Mesendoderm (in vitro differentiated cells): ENCODE data around the gene DDX52.

ENCODE experiments used
- DNase-seq: peaks from one replicate; pipeline ENCODE4 v3.0.0; 2013
- H2AK5ac ChIP-seq: 2 replicates; pipeline ENCODE4 v1.6.1; 2013; ENCODE audit warnings: low read length, inconsistent platforms
- H2BK120ac ChIP-seq: 2 replicates; pipeline ENCODE4 v1.6.1; 2013; ENCODE audit warnings: low read depth, mild to moderate bottlenecking, low read length, moderate library complexity, mixed read lengths
- H2BK15ac ChIP-seq: replicated peaks from 2 replicates; pipeline ENCODE4 v1.6.1; 2013; ENCODE audit warnings: low read depth, mild to moderate bottlenecking, moderate library complexity
- H2BK5ac ChIP-seq: 2 replicates; pipeline ENCODE4 v1.6.1; 2013; ENCODE audit warnings: low read length, inconsistent platforms
- H3K18ac ChIP-seq: 2 replicates; pipeline ENCODE4 v1.6.1; 2013; ENCODE audit warnings: mild to moderate bottlenecking, low read length, mixed read lengths
- H3K23ac ChIP-seq: one replicate; pipeline ENCODE4 v1.6.1; 2013; ENCODE audit warnings: low read length
- H3K27ac ChIP-seq: 2 replicates; pipeline ENCODE4 v1.5.1; 2013; ENCODE audit warnings: low read depth, mild to moderate bottlenecking, inconsistent platforms, low read length, moderate library complexity
- H3K27me3 ChIP-seq: 2 replicates; pipeline ENCODE4 v1.6.1; 2013; ENCODE audit warnings: low read length, control low read depth, mild to moderate bottlenecking, inconsistent platforms; ENCODE audit not compliant: insufficient read depth, poor library complexity
- H3K36me3 ChIP-seq: 2 replicates; pipeline ENCODE4 v1.6.1; 2013; ENCODE audit warnings: low read length, inconsistent platforms; ENCODE audit not compliant: control insufficient read depth, insufficient read depth
- H3K4ac ChIP-seq: one replicate; pipeline ENCODE4 v1.6.1; 2013; ENCODE audit warnings: low read depth, mild to moderate bottlenecking, low read length, moderate library complexity
- H3K4me1 ChIP-seq: 2 replicates; pipeline ENCODE4 v1.6.1; 2013; ENCODE audit warnings: low read depth, low read length, inconsistent platforms; ENCODE audit not compliant: control insufficient read depth
- H3K4me2 ChIP-seq: 2 replicates; pipeline ENCODE4 v1.6.1; 2013; ENCODE audit warnings: low read length
- H3K4me3 ChIP-seq: 2 replicates; pipeline ENCODE4 v1.5.1; 2013; ENCODE audit warnings: mild to moderate bottlenecking, low read length
- H3K56ac ChIP-seq: one replicate; pipeline ENCODE4 v1.6.1; 2013; ENCODE audit warnings: low read length
- H3K79me1 ChIP-seq: 2 replicates; pipeline ENCODE4 v1.6.1; 2013; ENCODE audit warnings: low read length, inconsistent platforms
- H3K79me2 ChIP-seq: 2 replicates; pipeline ENCODE4 v1.6.1; 2013; ENCODE audit warnings: mild to moderate bottlenecking, low read length; ENCODE audit not compliant: control insufficient read depth, insufficient read depth
- H3K9ac ChIP-seq: 2 replicates; pipeline ENCODE4 v1.6.1; 2013; ENCODE audit warnings: low read length, inconsistent platforms
- H4K5ac ChIP-seq: one replicate; pipeline ENCODE4 v1.6.1; 2013; ENCODE audit warnings: low read length
- H4K8ac ChIP-seq: one replicate; pipeline ENCODE4 v1.6.1; 2013; ENCODE audit warnings: low read depth, mild to moderate bottlenecking, control low read depth, low read length, moderate library complexity
- WGBS: extraction: QIAGEN DNeasy Blood & Tissue Kit; methylation state at CpG from one replicate; pipeline ENCODE4 v1.1.7; 2013; ENCODE audit warnings: low lambda C conversion rate, missing lambda C conversion rate; ENCODE audit not compliant: insufficient coverage; ENCODE audit errors: extremely low coverage; 5-methylcytosine and 5-hydroxymethylcytosine counted together

Gene DDX52

DNA sequence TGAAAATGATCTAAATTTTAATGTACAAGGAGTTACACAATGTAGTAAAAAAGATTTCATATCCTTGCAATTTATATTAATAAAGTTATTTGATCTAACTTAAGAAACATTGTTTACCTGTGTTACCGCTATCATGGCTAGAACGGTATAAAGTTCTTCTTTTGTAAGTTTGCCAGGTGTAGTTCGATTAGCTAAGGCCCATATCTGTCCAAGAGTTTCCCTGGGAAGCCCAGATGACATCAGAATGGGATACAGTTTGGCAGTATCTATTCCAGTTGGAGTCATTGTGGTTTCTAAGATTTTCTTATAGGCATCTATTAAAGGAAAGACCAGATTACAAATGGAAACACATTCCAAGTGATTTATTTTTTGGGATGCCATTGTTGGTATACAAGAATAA, 71.6 kb downstream of the DDX52 start:
- H3K4me2 ChIP-seq = no peak overlapping the region
- no peak overlapping the region for H3K4ac ChIP-seq
- H2BK5ac ChIP-seq = no peak overlapping the region
- no peak overlapping the region for H3K56ac ChIP-seq
- H3K4me1 ChIP-seq = no peaks in the 10 kb centered on the region
- WGBS = no CpG with 5 or more reads among the region's 3 CpGs
- H4K5ac ChIP-seq = no peak overlapping the region
- H3K36me3 ChIP-seq = peaks cover 2% of the 10 kb centered on the region
- H3K9ac ChIP-seq = no peak overlapping the region
- H4K8ac ChIP-seq = no peak overlapping the region
- no peak overlapping the region for H3K18ac ChIP-seq
- H3K79me2 ChIP-seq = no peaks in the 10 kb centered on the region
- H3K27ac ChIP-seq = no peak overlapping the region
- H3K27me3 ChIP-seq = no peaks in the 10 kb centered on the region
- no peaks in the 10 kb centered on the region for H3K79me1 ChIP-seq
- H3K23ac ChIP-seq = no peak overlapping the region
- H2AK5ac ChIP-seq = no peak overlapping the region
- no peak overlapping the region for H2BK120ac ChIP-seq
- H3K4me3 ChIP-seq = no peak overlapping the region
- DNase-seq = no peak
- H2BK15ac ChIP-seq = no peak overlapping the region

DNA sequence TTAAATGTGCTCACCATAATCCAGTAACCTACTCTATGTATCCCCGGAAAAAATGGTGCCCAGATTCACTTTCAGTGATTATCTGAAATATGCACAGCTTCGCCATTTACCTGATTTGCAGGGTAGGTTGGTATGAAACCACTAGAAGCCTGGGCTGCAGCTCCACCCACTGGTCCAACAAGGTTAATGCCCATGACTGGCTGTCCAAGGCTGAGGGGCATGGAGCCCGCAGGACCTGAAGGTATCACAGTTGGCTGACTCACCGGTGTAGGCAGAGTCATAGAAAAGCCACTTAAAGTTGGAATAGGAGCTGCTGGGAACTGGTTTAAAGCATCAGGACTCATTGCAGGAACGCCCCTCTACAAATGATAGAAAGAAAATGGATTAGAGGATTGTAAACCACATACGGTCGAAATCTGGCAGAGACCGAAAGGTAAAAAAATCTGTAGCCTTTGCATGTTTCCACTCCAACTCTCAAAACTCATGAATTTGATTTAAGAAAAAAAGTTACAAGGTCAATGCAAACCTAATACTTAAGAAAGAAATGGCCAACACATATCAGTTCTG, 72.6 kb downstream of the DDX52 start:
- Histone ChIP-seq H2BK15ac (no peak overlapping the region), H4K8ac (no peak overlapping the region), H3K9ac (no peak overlapping the region), H2BK120ac (no peak overlapping the region), H2BK5ac (no peak overlapping the region), H3K27me3 (no peaks in the 10 kb centered on the region), H3K56ac (no peak overlapping the region), H3K79me2 (no peaks in the 10 kb centered on the region), H3K4ac (no peak overlapping the region), H3K4me3 (no peak overlapping the region), H3K23ac (no peak overlapping the region), H3K18ac (no peak overlapping the region), H3K27ac (no peak overlapping the region), H4K5ac (no peak overlapping the region), H3K36me3 (peaks cover 2% of the 10 kb centered on the region), H3K79me1 (no peaks in the 10 kb centered on the region), H3K4me2 (no peak overlapping the region), H2AK5ac (no peak overlapping the region), H3K4me1 (no peaks in the 10 kb centered on the region)
- peak; percentile 87 for DNase-seq
- WGBS = no CpG with 5 or more reads among the region's 8 CpGs

DNA sequence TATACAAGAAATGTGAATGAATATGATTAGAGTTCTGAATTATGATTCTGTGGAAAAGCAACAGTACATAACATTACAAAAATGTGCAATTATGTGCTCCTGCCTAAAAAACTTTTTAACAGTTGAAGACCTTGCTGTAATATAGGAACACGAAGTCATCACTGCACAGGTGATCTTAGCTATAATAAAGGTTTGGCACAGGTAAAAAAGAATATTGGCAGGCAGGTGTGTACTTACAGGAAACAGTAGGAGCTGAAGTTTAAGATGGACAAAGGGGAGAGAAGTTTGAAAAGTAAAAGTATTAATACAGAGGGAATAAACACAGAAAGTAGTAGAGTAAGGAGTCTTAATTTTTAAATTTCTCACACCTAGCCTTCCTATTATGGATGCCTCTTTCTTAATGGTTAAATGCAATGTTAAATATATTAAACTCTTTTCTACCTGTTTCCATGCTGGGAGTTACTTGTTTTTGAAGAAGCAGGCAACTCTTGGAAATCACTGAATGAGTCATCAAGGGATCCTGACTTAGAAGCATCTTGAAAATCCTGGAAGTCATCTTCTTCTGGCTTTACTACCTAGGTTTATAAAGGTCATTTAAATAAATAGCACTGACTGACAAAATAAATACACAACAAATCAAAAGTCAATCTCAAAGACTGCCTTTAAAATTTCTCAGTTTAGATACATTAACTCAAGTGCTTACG, 74.7 kb downstream of the DDX52 start:
- no peak overlapping the region for H3K4ac ChIP-seq
- no peak overlapping the region for H2AK5ac ChIP-seq
- H2BK15ac ChIP-seq = no peak overlapping the region
- H3K4me3 ChIP-seq = no peak overlapping the region
- H2BK5ac ChIP-seq = no peak overlapping the region
- H3K36me3 ChIP-seq = peaks cover 2% of the 10 kb centered on the region
- H3K4me1 ChIP-seq = no peaks in the 10 kb centered on the region
- no peak overlapping the region for H3K4me2 ChIP-seq
- no peaks in the 10 kb centered on the region for H3K79me2 ChIP-seq
- H3K23ac ChIP-seq = no peak overlapping the region
- no peaks in the 10 kb centered on the region for H3K79me1 ChIP-seq
- H3K56ac ChIP-seq = no peak overlapping the region
- H3K27ac ChIP-seq = no peak overlapping the region
- no peak overlapping the region for H3K18ac ChIP-seq
- no peak overlapping the region for H3K9ac ChIP-seq
- no peak overlapping the region for H4K8ac ChIP-seq
- no peak for DNase-seq
- WGBS = no CpG with 5 or more reads among the region's 2 CpGs
- H4K5ac ChIP-seq = no peak overlapping the region
- no peak overlapping the region for H2BK120ac ChIP-seq
- no peaks in the 10 kb centered on the region for H3K27me3 ChIP-seq

DNA sequence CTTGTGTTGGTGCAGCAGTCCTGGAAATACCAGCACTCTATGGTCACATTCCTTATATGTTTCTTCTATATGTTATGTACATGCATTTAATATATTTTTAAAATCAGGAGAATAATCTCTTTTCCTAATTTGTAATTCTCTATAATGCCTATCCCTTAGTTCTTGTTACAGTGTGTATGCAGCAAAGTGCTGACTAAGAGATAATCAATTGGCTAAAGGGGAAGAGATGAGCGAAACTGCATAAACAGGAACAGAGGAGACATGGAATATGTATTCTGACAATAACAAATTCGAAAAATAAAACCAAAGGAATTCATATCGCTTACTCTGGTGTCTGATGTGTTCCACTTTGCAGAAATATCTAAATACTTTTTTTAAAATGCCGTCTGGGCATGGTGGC, 75.7 kb downstream of the DDX52 start:
- Histone ChIP-seq H4K5ac (no peak overlapping the region), H2AK5ac (no peak overlapping the region), H3K9ac (no peak overlapping the region), H3K4me2 (no peak overlapping the region), H3K79me1 (no peaks in the 10 kb centered on the region), H3K27ac (no peak overlapping the region), H3K4me1 (no peaks in the 10 kb centered on the region), H3K56ac (no peak overlapping the region), H3K4me3 (no peak overlapping the region), H2BK15ac (no peak overlapping the region), H2BK120ac (no peak overlapping the region), H3K23ac (no peak overlapping the region), H3K36me3 (peaks cover 2% of the 10 kb centered on the region), H4K8ac (no peak overlapping the region), H3K79me2 (no peaks in the 10 kb centered on the region), H3K4ac (no peak overlapping the region), H3K18ac (no peak overlapping the region), H2BK5ac (no peak overlapping the region), H3K27me3 (no peaks in the 10 kb centered on the region)
- no CpG with 5 or more reads among the region's 4 CpGs for WGBS
- no peak for DNase-seq

DNA sequence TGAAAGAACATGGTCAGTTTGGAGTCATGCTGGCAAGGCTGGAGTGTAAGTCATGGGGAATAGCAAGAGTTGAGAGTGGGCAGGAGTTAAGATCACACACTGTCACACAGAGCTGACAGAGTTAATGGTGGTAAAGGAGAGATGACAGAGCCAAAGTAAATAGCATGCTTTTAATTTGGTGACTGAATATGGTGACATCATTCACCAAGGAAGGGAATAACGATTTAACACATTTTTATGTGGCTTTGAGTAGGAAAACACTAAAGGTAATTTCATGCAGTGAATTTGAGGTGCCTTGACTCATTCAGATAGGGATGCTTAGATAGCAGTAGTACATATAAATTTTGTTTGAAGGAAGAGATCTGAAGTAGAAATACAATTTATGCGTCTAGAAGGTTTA, 76.1 kb downstream of the DDX52 start:
- no peak overlapping the region for H4K8ac ChIP-seq
- no peak overlapping the region for H3K23ac ChIP-seq
- H2AK5ac ChIP-seq = no peak overlapping the region
- no peak overlapping the region for H2BK5ac ChIP-seq
- no peak overlapping the region for H2BK15ac ChIP-seq
- peaks cover 2% of the 10 kb centered on the region for H3K36me3 ChIP-seq
- no peak overlapping the region for H3K27ac ChIP-seq
- no peak for DNase-seq
- no peaks in the 10 kb centered on the region for H3K79me2 ChIP-seq
- no peak overlapping the region for H2BK120ac ChIP-seq
- no peak overlapping the region for H3K56ac ChIP-seq
- no peak overlapping the region for H3K4me2 ChIP-seq
- no peaks in the 10 kb centered on the region for H3K27me3 ChIP-seq
- H3K4me3 ChIP-seq = no peak overlapping the region
- H3K18ac ChIP-seq = no peak overlapping the region
- no CpG with 5 or more reads among the region's 2 CpGs for WGBS
- H3K79me1 ChIP-seq = no peaks in the 10 kb centered on the region
- H3K4me1 ChIP-seq = no peaks in the 10 kb centered on the region
- no peak overlapping the region for H3K4ac ChIP-seq
- H3K9ac ChIP-seq = no peak overlapping the region
- no peak overlapping the region for H4K5ac ChIP-seq

DNA sequence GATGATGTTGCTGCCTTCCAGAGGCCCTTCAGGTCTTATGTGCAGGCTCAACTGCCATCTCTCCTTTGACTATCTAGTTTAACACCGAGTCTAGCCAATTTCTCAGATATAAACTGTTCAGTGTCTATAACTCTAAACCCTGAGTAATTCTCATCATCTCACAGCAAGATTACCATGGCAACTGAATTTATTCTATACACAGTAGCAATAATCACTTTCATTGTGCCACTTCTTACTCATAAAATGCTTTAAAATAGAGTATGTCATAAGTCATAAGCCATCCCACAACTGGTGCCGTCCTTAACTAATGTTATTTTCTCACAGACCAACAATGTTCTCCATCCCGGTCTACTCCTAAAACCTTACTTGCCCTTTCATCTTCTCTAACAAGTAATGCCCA, 79.0 kb downstream of the DDX52 start:
- H3K27me3 ChIP-seq = no peaks in the 10 kb centered on the region
- H3K23ac ChIP-seq = no peak overlapping the region
- no peak overlapping the region for H3K56ac ChIP-seq
- no peak overlapping the region for H2BK15ac ChIP-seq
- no peaks in the 10 kb centered on the region for H3K79me2 ChIP-seq
- no peak overlapping the region for H2BK120ac ChIP-seq
- H3K27ac ChIP-seq = no peak overlapping the region
- peaks cover 2% of the 10 kb centered on the region for H3K36me3 ChIP-seq
- no peaks in the 10 kb centered on the region for H3K4me1 ChIP-seq
- no CpG with 5 or more reads among the region's 3 CpGs for WGBS
- H3K4ac ChIP-seq = no peak overlapping the region
- H4K5ac ChIP-seq = no peak overlapping the region
- DNase-seq = no peak
- no peaks in the 10 kb centered on the region for H3K79me1 ChIP-seq
- H3K9ac ChIP-seq = no peak overlapping the region
- H3K4me2 ChIP-seq = no peak overlapping the region
- H3K18ac ChIP-seq = no peak overlapping the region
- no peak overlapping the region for H2AK5ac ChIP-seq
- H4K8ac ChIP-seq = no peak overlapping the region
- H3K4me3 ChIP-seq = no peak overlapping the region
- H2BK5ac ChIP-seq = no peak overlapping the region
